Measurements from ENCODE around the gene COL15A1.

- TF ChIP-seq CTCF (IDR thresholded peaks at IDR 0.05; ENCODE audit: low read depth, low read length) (no peak), EZH2phosphoT487 (IDR thresholded peaks at IDR 0.05; ENCODE audit: low read depth) (no peak)
Observed at GRCh38 chr9:98911042-98911441, 32.7 kb upstream of the COL15A1 start.
